ENCODE data around the gene PEMT. TPM values are rescaled to one million over a fixed set of nuclear protein-coding genes. Genes with fewer than 3 reads are reported as not detected.

PEMT gene
- total and polyA plus RNA-seq, 2 of the 8 experiments (the other 6 are each of a cell fraction or from before 2014, with no cell fraction given): 42.0 to 118 TPM

- H3K9ac ChIP-seq (replicated peaks in 1 of 4; ENCODE audit: extremely low read depth in 1 of 4, low read depth in 3 of 4, low read length in 3 of 4): no peak overlapping the region
- H4K91ac ChIP-seq (replicated peaks; ENCODE audit: insufficient read length, low read length): no peak overlapping the region
- no peak overlapping the region for H2BK20ac ChIP-seq (ENCODE audit: low read length)
- H3K79me2 ChIP-seq (ENCODE audit: control insufficient read depth in 1 of 2, insufficient read depth in 2 of 2, low read length in 2 of 2): peaks cover 5 to 50% of the 10 kb centered on the region in 2 experiments
- no peak overlapping the region for H2BK15ac ChIP-seq (ENCODE audit: low read length)
- peaks cover 3 to 8% of the 10 kb centered on the region in 2 experiments for H4K20me1 ChIP-seq (replicated peaks in 1 of 2; ENCODE audit: control insufficient read depth in 1 of 2, insufficient read depth in 2 of 2, low read length in 2 of 2)
- no peak overlapping the region for H2AK5ac ChIP-seq (ENCODE audit: low read depth, low read length)
- no peak overlapping the region for H2BK5ac ChIP-seq (ENCODE audit: low read depth, low read length)
- ChIA-PET CTCF (ENCODE audit: partially characterized antibody) (interaction anchor here (1.3 kb wide), 1 partner anchor 136 kb away, joined by 3 read pairs; no protein-coding TSS in a partner anchor), POLR2A (ENCODE audit: partially characterized antibody) (no interaction called here)
- H3K27ac ChIP-seq (ENCODE audit: low read depth, low read length): no peak overlapping the region
- no peaks in the 10 kb centered on the region for H3K27me3 ChIP-seq (replicated peaks in 1 of 4; ENCODE audit: control insufficient read depth in 3 of 4, extremely low read depth in 1 of 4, insufficient read depth in 3 of 4, low read length in 3 of 4)
- H3K36me3 ChIP-seq (ENCODE audit: control insufficient read depth in 2 of 4, insufficient read depth in 4 of 4, low read length in 3 of 4): peaks cover 0 to 16% (median 6%) of the 10 kb centered on the region in 4 experiments; a peak in 5 of 8 replicates
- no peaks in the 10 kb centered on the region for H3K9me3 ChIP-seq (ENCODE audit: insufficient read depth in 2 of 2, low read depth in 1 of 2, low read length in 1 of 2)
- no peaks in the 10 kb centered on the region for H3K23me2 ChIP-seq (ENCODE audit: low read depth, low read length)
- H2BK12ac ChIP-seq (ENCODE audit: low read depth, low read length): no peak overlapping the region
- H2AFZ ChIP-seq (ENCODE audit: low read length): no peak overlapping the region
- no peak for TF ChIP-seq NANOG (IDR thresholded peaks at IDR 0.05; ENCODE audit: insufficient read depth, low read depth, low read length, poor library complexity, severe bottlenecking)
- TF ChIP-seq TCF12 (IDR thresholded peaks at IDR 0.05; ENCODE audit: low read depth, low read length): no peak
- no peak for TF ChIP-seq SP1 (IDR thresholded peaks at IDR 0.05; ENCODE audit: low read depth, low read length)
- no peak for TF ChIP-seq CHD1 (IDR thresholded peaks at IDR 0.05; ENCODE audit: low read depth, low read length)
- TF ChIP-seq CTBP2 (IDR thresholded peaks at IDR 0.05; ENCODE audit: borderline replicate concordance, insufficient read depth, insufficient read length, low read length): no peak
- TF ChIP-seq POLR2A (IDR thresholded peaks at IDR 0.05; ENCODE audit: control extremely low read depth in 1 of 2, low read depth in 2 of 2, low read length in 2 of 2): no peak
- TF ChIP-seq JUND (IDR thresholded peaks at IDR 0.05; ENCODE audit: low read length): no peak
- TF ChIP-seq EZH2 (IDR thresholded peaks at IDR 0.05; ENCODE audit: low read depth, low read length, severe bottlenecking): no peak
- TF ChIP-seq SUZ12 (IDR thresholded peaks at IDR 0.05; ENCODE audit: low read length): no peak
- no peak for TF ChIP-seq NRF1 (IDR thresholded peaks at IDR 0.05; ENCODE audit: low read depth, low read length)
- TF ChIP-seq CBX8 (IDR thresholded peaks at IDR 0.05; ENCODE audit: borderline replicate concordance, low read depth, low read length): no peak
- H3K56ac ChIP-seq (replicated peaks; ENCODE audit: insufficient read length, low read depth, low read length): no peak overlapping the region
- H3K4ac ChIP-seq (replicated peaks; ENCODE audit: insufficient read length, low read depth, low read length): no peak overlapping the region
- H3K4me3 ChIP-seq (ENCODE audit: extremely low read depth in 1 of 4, insufficient read depth in 2 of 4, low read depth in 3 of 4, low read length in 4 of 4): no peak overlapping the region
- no peak for FAIRE-seq
- peaks cover 15% of the 10 kb centered on the region for H3K79me1 ChIP-seq (ENCODE audit: low read depth, low read length)
- H3K4me2 ChIP-seq (ENCODE audit: insufficient read depth in 1 of 2, low read depth in 2 of 2, low read length in 2 of 2): no peak overlapping the region
- DNase-seq (ENCODE audit: low read depth in 1 of 2, low spot score in 2 of 2): no peak
- H3K14ac ChIP-seq (ENCODE audit: insufficient read length): no peak overlapping the region
- peak overlapping the region; percentile 64; the same call in 1 of the 2 replicates for H4K8ac ChIP-seq (ENCODE audit: extremely low read depth, insufficient read depth, low read length)
- no peak overlapping the region for H4K5ac ChIP-seq (ENCODE audit: insufficient read length, low read depth, low read length)
- H2BK120ac ChIP-seq (replicated peaks; ENCODE audit: low read depth, low read length): no peak overlapping the region
- WGBS, 2 experiments (ENCODE audit: extremely low coverage in 1 of 2, insufficient coverage in 1 of 2, insufficient read length in 1 of 2, insufficient replicate concordance in 2 of 2, low coverage in 1 of 2, low lambda C conversion rate in 2 of 2, missing lambda C conversion rate in 1 of 2): 79% methylated on average over 12 of the region's 12 CpGs; no CpG with 5 or more reads in 1 of the 2 experiments
- H3K23ac ChIP-seq (ENCODE audit: insufficient read length): no peak overlapping the region
- no peaks in the 10 kb centered on the region for H3K4me1 ChIP-seq (replicated peaks in 1 of 4; ENCODE audit: control insufficient read depth in 3 of 4, insufficient read depth in 4 of 4, low read length in 3 of 4)
- no peak overlapping the region for H3K18ac ChIP-seq (ENCODE audit: extremely low read depth, low read length)
These were observed 107.0 kb downstream of the PEMT start for GRCh38 chr17:17484451-17484899.

All from H1 (cell line).